Activated CD4-positive, alpha-beta memory T cell treated with anti-CD3 and anti-CD28 coated beads, Interleukin-2, amount 10 ng/mL, durations not matched to agents 7 days and 5 days (primary cell): ENCODE measurements around the gene ODAD3. TPM values are rescaled to one million over a fixed set of nuclear protein-coding genes. Genes with fewer than 3 reads are reported as not detected.
"Not testable (repeated sequence)": the region's sequence is repeated elsewhere in the genome, so short reads cannot be mapped to it uniquely, and the experiment has no call there.

Source experiments
- CTCF ChIA-PET: fragments of 350-600 bp; sonication (Branson Sonifier 250); formaldehyde crosslinking; loops from one replicate; lab custom pipeline; 2021; ENCODE audit warnings: antibody characterized with exemption, inconsistent platforms; lab: Charles Lee
- POLR2A ChIA-PET: fragments of 350-600 bp; sonication (Branson Sonifier 250); formaldehyde crosslinking; loops from one replicate; lab custom pipeline; 2021; ENCODE audit warnings: antibody characterized with exemption; lab: Charles Lee
- DNase-seq: peaks from one replicate; pipeline ENCODE4 v3.0.0-alpha.2; 2020
- H3K27ac Mint-ChIP-seq: one replicate; pipeline ENCODE4 v1.8.0; 2021; ENCODE audit warnings: mild to moderate bottlenecking, mixed read lengths
- H3K27me3 Mint-ChIP-seq: one replicate; pipeline ENCODE4 v1.8.0; 2021; ENCODE audit warnings: mixed read lengths
- H3K36me3 Mint-ChIP-seq: one replicate; pipeline ENCODE4 v1.8.0; 2021; ENCODE audit warnings: low read depth, mixed read lengths
- H3K4me1 Mint-ChIP-seq: one replicate; pipeline ENCODE4 v1.8.0; 2021; ENCODE audit warnings: mixed read lengths
- H3K4me3 Mint-ChIP-seq: one replicate; pipeline ENCODE4 v1.8.0; 2021; ENCODE audit warnings: mild to moderate bottlenecking, mixed read lengths
- H3K9me3 Mint-ChIP-seq: one replicate; pipeline ENCODE4 v1.8.0; 2021; ENCODE audit warnings: mixed read lengths
- total RNA-seq, 2 experiments: library from RNA; stranded (reverse); gene quantifications; one replicate each; pipeline ENCODE4 v1.2.3, GENCODE V29; 2021

Gene ODAD3
- total RNA-seq, 2 experiments from 2014 or later: not detected

DNA sequence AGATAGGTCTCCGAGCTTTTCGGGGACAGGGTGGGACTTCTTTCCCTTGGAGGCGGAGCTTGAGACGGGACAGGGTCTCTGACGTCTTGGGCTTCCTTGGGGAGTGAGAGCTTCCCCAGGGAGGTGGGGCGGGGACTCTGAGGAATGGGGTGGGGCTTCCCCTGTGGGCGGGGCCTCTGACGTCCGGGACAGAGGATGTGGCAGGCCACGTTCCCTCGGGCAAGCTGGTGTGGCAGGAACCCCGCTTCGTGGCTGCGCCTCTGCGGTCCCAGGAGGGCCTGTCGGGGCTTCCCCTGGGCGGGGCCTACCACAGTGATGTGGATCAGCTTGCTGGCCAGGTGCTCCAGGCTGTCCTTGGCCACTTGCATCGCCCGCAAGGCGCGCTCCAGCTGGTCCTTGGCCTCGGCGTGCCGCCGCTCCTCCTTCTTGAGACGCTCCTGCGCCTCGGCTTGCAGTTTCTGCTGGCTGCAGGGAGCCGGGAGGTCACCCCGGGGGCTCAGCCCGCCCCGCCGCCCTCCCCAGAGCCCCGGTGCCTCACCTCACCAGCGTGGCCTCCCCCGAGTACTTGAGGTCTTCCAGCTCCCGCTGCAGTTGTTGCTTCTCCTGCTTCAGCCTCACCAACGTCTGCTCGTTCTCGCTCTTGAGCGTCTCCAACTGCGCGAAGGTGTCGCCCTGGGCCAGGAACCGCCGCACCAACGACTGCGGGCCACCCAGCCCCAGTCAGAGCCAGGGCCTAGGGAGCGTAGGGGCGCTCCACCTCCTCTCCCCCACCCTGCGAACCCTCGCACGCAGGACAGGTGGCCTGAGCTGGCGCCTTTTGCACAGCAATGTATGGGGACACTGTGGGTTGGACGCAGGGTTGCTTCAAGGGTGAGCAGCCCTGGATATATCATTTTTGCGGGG, 12.5 kb downstream of the ODAD3 start:
- CTCF ChIA-PET: interaction anchor here (0.6 to 1.8 kb wide), 7 partner anchors 13 to 208 kb away, joined by 3 to 8 read pairs (median 4); partner anchors contain the start of genes ODAD3, PRKCSH and SWSAP1
- POLR2A ChIA-PET: interaction anchor here (0.9 to 2.3 kb wide), 5 partner anchors 13 to 60 kb away, joined by 3 to 7 read pairs (median 4); partner anchors contain the start of genes ODAD3 and PRKCSH
- Mint-ChIP-seq H3K27me3 (peaks cover 56% of the 10 kb centered on the region), H3K4me3 (peak overlapping the region; percentile 58), H3K9me3 (no peaks in the 10 kb centered on the region), H3K36me3 (no peaks in the 10 kb centered on the region), H3K4me1 (peaks cover 34% of the 10 kb centered on the region), H3K27ac (no peak overlapping the region)
- peak; percentile 85 for DNase-seq

DNA sequence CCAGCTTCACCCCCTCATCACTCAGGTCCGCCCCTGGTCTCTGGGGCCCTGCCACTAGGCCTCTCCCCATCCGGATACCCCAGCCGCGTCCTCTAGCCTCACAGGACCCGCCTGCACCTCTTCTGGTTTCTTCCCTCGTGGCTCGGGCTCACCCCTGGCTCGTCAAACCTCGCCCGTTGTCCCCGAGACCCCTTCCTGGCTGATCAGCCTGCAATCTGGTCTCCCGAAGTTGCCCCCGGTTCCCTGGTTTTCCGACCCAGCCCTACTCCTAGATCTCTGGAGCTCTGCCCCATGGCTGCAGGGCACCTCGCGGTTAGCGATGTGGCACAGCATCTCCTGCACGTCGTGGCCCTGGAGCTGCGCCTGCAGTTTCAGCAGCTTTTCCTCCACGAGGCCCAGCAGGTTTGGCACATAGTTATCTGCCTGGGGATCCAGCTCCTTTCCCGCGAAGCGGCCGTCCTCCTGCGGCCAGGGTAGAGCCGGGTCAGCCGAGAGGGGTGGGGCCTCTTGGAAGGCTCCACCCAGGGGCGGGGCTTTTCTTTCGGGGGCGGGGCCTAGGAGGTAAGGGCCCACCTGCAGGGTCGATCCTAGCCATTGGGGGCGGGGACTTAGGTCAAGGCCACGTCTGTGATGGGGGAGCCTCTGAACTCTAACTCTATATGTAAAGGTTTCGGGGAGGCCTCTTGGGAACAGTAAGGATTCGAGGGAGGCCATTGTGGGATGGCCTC, 13.4 kb downstream of the ODAD3 start:
- Mint-ChIP-seq H3K27ac (no peak overlapping the region), H3K4me1 (peaks cover 34% of the 10 kb centered on the region), H3K9me3 (no peaks in the 10 kb centered on the region), H3K36me3 (no peaks in the 10 kb centered on the region), H3K27me3 (peaks cover 61% of the 10 kb centered on the region), H3K4me3 (peak overlapping the region; percentile 21)
- peak; percentile 45 for DNase-seq
- POLR2A ChIA-PET: interaction anchor here (1.0 to 2.3 kb wide), 5 partner anchors 15 to 61 kb away, joined by 3 to 7 read pairs (median 4); no protein-coding TSS in a partner anchor
- CTCF ChIA-PET: interaction anchor here (0.8 to 1.8 kb wide), 5 partner anchors 34 to 47 kb away, joined by 3 to 8 read pairs (median 4); partner anchors contain the start of gene SWSAP1

DNA sequence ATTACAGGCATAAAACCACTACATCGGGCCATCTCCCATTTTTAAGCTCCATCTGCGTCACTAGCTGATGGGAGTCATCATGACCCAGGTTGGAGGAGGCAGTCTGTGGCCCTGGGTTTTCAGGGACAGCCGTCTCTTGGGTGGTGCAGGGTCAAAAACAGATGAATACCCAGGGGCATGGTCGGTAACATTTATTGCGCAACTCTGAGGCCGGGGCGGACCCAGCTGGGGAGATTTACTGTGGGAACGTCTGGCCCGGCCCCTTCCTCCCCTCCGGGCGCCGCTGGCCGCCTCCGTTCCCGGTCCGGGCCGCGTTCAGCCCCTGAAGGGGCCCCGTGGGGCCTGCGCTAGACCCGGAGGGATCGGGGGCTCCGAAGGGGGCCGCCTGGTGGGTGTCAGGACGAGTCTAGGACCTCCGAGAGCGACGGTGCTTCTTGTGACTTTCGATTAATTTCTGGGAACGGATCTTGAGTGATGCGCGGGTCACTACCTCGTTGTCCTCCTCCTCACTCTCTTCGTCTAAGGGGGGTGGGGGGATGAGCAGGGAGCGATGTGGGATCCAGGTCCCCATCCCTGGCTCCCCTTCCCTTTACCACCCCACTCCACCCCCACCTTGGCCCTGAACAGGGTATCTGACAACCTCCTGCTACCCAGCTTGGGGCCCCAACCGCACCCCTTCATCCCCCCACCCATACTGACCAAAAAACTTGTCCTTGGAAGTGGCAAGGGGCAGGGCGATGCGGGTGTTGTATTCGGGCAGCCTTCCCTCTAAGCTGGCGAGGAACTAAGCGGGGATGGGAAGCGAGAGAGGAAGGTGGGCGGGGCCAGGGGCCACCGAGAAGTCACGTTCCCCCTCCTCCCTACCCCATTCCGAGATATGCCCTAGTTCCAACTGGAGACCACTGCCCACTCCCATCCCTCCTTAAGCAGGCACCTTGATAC, 14.2 kb downstream of the ODAD3 start:
- Mint-ChIP-seq H3K27ac (no peak overlapping the region), H3K4me3 (no peak overlapping the region), H3K9me3 (no peaks in the 10 kb centered on the region), H3K4me1 (peaks cover 34% of the 10 kb centered on the region), H3K27me3 (peaks cover 64% of the 10 kb centered on the region), H3K36me3 (no peaks in the 10 kb centered on the region)
- POLR2A ChIA-PET: interaction anchor here (1.0 to 1.6 kb wide), 4 partner anchors 16 to 62 kb away, joined by 3 to 5 read pairs (median 4); no protein-coding TSS in a partner anchor
- no peak for DNase-seq
- CTCF ChIA-PET: interaction anchor here (0.8 to 1.6 kb wide), 2 partner anchors 34 to 39 kb away, joined by 3 to 8 read pairs; no protein-coding TSS in a partner anchor

DNA sequence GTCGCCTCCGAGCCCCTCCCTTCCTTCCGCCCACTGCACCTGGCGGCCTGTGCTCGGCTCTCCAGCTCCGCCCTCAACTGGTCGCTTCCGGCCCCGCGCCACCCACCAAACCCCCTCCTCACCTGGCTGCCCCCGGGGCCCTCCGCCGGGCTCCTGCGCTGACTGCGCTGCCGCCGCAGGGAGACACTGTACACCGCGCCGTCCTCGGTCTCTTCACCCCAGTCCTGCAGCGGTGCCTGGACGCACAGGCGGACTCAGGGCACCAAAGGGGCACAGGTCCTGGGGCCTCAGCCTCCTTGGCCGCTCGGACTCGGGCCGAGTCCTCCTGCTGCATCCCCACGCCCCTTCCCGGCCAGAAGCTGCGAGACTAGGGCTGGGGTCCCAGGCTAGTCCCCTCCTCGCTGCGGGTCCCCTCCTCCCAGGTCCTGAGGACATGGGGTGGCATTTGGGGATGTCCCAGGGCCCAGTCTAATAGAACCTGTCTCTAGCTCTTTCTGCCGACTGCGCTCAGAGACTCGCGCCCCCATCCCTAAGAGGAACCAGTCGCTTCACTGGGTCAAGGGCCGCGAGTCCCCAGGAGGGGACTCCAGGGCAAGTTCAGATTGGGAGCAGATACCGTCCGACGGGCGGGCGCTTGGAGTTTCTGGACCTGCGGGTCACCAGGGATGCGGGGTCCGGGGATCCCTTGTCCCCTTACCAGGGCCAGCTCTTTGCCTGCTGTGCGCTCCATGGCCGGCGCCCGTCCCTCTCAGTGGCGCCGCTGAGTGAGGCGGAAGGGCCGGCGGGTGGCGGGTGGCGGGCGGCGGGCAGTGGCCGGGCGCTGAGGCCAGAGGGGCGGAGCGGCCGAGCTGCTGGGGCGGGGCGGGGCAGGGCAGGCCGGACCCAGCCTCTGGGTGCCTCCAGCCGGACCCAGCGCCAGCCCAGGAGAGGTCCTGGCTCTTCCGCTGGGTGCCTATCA, 16.1 kb downstream of the ODAD3 start, which contains the start of gene RGL3:
Gene RGL3, minus strand, starts transcription at position 766 of the 958 bp plus-strand sequence. Its CDS starts 36 bp downstream, at position 730.
- H3K4me1 Mint-ChIP-seq: peaks cover 33% of the 10 kb centered on the region
- ChIA-PET POLR2A (no interaction called here), CTCF (no interaction called here)
- no peak for DNase-seq
- H3K36me3 Mint-ChIP-seq: no peaks in the 10 kb centered on the region
- no peak within 1 kb of the TSS for H3K4me3 Mint-ChIP-seq
- peaks cover 64% of the 10 kb centered on the region for H3K27me3 Mint-ChIP-seq
- no peaks in the 10 kb centered on the region for H3K9me3 Mint-ChIP-seq
- no peak within 1 kb of the TSS for H3K27ac Mint-ChIP-seq

DNA sequence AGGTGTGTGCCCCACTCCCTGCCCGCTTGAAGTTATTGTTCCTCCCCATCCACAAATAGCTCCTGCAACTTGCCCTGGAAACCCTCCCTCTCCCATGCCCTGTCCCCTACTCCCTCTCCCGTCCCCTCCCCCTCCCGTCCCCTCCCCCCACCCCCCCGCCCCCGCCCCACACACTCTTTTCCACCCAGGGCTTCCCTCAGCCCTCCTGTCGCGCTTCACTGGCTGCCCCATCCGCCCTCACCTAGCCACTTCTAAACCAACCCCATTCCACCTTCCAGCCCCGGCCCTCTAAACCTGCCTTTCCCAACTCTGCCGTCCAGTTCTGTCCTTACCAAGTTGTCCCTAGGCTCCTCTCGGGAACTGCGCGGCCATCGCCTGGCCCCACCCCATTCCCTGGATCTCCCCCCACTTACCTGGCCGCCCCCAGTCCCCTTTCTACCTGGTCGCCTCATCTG, 16.8 kb downstream of the ODAD3 start:
- H3K9me3 Mint-ChIP-seq: no peaks in the 10 kb centered on the region
- H3K4me3 Mint-ChIP-seq: no peak overlapping the region
- H3K36me3 Mint-ChIP-seq: no peaks in the 10 kb centered on the region
- H3K27me3 Mint-ChIP-seq: peaks cover 57% of the 10 kb centered on the region
- ChIA-PET POLR2A (no interaction called here), CTCF (interaction anchor here (0.6 kb wide), 1 partner anchor 10 kb away, joined by 4 read pairs; no protein-coding TSS in a partner anchor)
- no peak for DNase-seq
- H3K27ac Mint-ChIP-seq: no peak overlapping the region
- H3K4me1 Mint-ChIP-seq: peaks cover 26% of the 10 kb centered on the region

DNA sequence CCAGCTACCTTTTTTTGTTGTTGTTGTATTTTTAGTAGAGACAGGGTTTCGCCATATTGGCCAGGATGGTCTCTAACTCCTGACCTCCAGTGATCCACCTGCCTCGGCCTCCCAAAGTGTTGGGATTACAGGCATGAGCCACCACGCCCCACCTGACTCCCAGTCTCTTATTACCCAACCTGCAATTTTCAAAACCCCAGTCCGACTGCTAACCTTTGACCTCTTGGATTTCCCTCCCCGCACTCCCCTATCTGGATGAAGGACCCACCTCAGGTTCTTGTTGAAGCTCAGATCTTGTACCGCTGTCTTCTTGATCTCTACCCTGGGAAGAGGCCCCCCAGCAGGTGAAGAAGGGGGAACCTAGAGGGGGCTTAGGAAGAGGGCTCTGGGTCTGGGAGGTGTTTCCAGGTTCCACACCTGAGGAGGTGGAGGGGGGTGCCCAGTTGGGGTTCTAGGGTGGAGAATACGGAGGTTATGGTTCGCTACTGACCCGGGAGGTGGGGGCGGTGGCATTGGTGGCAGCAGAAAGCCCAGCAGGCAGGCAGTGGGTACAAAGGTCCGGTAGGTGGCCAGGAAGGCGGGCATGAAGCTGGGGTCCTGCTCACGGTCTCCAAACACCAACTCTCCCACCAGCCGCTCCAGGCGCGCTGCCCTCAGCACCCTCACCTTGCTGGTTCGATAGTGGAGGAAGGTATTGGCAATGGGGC, 18.4 kb downstream of the ODAD3 start:
- Mint-ChIP-seq H3K36me3 (no peaks in the 10 kb centered on the region), H3K9me3 (no peaks in the 10 kb centered on the region), H3K4me1 (peaks cover 11% of the 10 kb centered on the region), H3K27me3 (peaks cover 44% of the 10 kb centered on the region), H3K27ac (no peak overlapping the region), H3K4me3 (no peak overlapping the region)
- no peak for DNase-seq
- ChIA-PET POLR2A (no interaction called here), CTCF (no interaction called here)

DNA sequence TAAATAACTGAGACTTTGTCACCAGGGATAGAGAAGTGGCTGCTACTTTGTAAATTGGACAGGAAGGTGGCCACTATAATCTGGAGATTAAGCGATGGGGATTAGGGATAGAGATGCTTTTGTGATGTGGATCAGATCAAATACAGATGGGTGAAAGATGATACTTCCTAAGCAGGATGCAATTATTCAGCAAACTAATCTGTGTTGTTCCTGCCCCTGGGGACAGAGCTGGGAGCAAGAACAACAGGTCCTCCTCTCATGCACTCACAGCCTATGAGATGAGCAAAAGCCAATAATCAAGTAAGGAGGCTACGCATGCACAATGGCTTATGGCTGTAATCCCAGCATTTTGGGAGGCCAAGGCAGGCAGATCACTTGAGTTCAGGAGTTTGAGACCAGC, 20.4 kb downstream of the ODAD3 start:
- Mint-ChIP-seq H3K4me1 (no peaks in the 10 kb centered on the region), H3K4me3 (no peak overlapping the region), H3K9me3 (no peaks in the 10 kb centered on the region), H3K36me3 (no peaks in the 10 kb centered on the region), H3K27me3 (peaks cover 36% of the 10 kb centered on the region), H3K27ac (no peak overlapping the region)
- DNase-seq: no peak
- ChIA-PET POLR2A (no interaction called here), CTCF (no interaction called here)

DNA sequence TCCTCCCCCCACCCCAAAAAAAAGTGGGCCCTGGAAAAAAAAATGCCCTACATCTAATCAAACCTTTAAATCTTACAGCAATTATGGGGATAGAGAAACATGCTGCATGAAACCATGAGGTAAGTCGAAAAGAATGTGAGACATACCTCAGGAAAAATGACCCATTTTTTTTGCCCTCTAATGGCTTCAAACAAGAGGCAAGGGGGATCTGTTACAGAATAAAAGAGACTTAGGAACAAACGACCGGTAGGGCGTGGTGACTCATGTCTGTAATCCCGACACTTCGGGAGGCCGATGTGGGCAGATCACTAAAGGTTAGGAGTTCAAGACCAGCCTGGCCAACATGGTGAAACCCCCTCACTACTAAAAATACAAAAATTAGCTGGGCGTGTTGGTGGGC, 24.2 kb downstream of the ODAD3 start:
- no peaks in the 10 kb centered on the region for H3K4me1 Mint-ChIP-seq
- POLR2A ChIA-PET: no interaction called here

DNA sequence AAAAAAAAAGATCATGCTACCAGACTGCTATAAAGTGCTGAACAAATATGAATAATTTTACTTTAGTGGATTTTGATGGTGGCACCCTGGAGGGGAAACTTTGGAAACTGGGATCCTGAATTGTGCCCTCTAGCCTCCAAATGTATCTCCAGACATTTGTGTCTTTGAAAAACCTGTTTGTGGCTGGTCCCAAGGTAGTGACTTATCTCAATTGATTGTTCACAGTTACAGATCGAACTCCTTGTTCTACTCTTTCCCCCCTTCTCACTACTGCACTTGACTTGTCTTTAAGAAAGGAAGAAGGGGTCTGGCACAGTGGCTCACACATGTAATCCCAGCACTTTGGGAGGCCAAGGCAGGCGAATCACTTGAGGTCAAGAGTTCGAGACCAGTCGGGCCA, 26.3 kb downstream of the ODAD3 start:
- ChIA-PET CTCF (interaction anchor here (2.1 kb wide), 1 partner anchor 28 kb away, joined by 9 read pairs; no protein-coding TSS in a partner anchor), POLR2A (no interaction called here)
- H3K36me3 Mint-ChIP-seq: no peaks in the 10 kb centered on the region
- no peaks in the 10 kb centered on the region for H3K4me1 Mint-ChIP-seq
- DNase-seq: no peak
- H3K4me3 Mint-ChIP-seq: no peak overlapping the region
- H3K9me3 Mint-ChIP-seq: no peaks in the 10 kb centered on the region
- no peak overlapping the region for H3K27ac Mint-ChIP-seq
- peaks cover 10% of the 10 kb centered on the region for H3K27me3 Mint-ChIP-seq

More for the DNA sequence above, 24.2 kb downstream of the ODAD3 start:
- CTCF ChIA-PET: interaction anchor here (2.2 kb wide), 1 partner anchor 29 kb away, joined by 7 read pairs; no protein-coding TSS in a partner anchor
- no peaks in the 10 kb centered on the region for H3K36me3 Mint-ChIP-seq
- H3K27me3 Mint-ChIP-seq: peaks cover 14% of the 10 kb centered on the region
- H3K4me3 Mint-ChIP-seq: no peak overlapping the region
- H3K9me3 Mint-ChIP-seq: no peaks in the 10 kb centered on the region
- H3K27ac Mint-ChIP-seq: no peak overlapping the region
- no peak for DNase-seq

DNA sequence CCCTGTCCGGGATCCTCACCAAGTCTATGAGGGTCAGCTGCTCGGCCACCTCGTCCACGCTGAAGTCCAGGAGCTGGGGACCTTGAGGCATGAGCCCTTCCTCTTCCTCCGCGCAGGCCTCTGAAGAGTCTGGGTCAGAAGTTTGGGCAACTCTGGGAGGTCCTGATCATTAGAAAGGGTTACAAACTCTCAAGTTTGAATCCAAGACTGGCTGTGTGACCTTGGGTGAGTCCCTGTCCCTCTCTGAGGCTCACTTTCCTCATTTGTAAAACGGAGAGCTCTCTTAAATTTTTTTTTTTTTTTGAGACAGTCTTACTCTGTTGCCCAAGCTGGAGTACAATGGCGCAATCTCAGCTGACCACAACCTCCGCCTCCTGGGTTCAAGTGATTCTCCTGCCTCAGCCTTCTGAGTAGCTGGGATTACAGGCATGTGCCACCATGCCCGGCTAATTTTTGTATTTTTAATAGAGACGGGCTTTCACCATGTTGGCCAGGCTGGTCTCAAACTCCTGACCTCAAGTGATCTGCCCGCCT, 28.2 kb downstream of the ODAD3 start:
- H3K36me3 Mint-ChIP-seq, POLR2A ChIA-PET, H3K4me1 Mint-ChIP-seq, H3K9me3 Mint-ChIP-seq, H3K27ac Mint-ChIP-seq, H3K4me3 Mint-ChIP-seq, DNase-seq: not testable (repeated sequence)
- CTCF ChIA-PET: interaction anchor here (0.6 to 2.1 kb wide), 4 partner anchors 26 to 1305 kb away, joined by 3 to 9 read pairs (median 4); no protein-coding TSS in a partner anchor
- H3K27me3 Mint-ChIP-seq: peaks cover 10% of the 10 kb centered on the region
